ENCODE results near the gene HPCAL4. TPM values are rescaled to one million over a fixed set of nuclear protein-coding genes. Genes with fewer than 3 reads are reported as not detected.

The HPCAL4 gene
- total and polyA plus RNA-seq, 2 donors (not counting 1 experiment from before 2014, with no cell fraction given), result not detected

DNA sequence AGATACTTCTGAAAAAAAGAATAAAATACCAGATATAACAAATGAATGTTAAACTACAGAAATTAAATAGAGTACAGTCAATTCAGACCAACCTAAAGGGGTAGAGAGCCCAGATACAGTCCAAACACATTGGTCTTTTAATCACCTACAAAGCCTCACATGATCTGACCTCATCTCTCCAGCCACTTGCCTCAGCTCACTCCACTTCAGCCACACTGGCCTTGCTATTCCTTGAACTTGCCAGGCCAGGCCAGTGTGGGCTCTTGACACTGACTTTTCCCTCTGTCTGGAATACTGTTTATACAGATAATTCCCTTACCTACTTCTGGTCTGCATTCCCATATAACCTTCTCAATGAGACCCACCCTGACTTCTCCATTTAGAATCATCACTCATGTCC, 30.4 kb upstream of the HPCAL4 start:
- H4K20me1 ChIP-seq (ENCODE audit: control insufficient read depth, extremely low read depth, insufficient read depth, low read length), result no peaks in the 10 kb centered on the region
- H3K9ac ChIP-seq (ENCODE audit: insufficient read depth, low read length), result no peak overlapping the region
- H3K27ac ChIP-seq (ENCODE audit: insufficient read depth, low read length), result no peak overlapping the region
- TF ChIP-seq, protein P1, sequence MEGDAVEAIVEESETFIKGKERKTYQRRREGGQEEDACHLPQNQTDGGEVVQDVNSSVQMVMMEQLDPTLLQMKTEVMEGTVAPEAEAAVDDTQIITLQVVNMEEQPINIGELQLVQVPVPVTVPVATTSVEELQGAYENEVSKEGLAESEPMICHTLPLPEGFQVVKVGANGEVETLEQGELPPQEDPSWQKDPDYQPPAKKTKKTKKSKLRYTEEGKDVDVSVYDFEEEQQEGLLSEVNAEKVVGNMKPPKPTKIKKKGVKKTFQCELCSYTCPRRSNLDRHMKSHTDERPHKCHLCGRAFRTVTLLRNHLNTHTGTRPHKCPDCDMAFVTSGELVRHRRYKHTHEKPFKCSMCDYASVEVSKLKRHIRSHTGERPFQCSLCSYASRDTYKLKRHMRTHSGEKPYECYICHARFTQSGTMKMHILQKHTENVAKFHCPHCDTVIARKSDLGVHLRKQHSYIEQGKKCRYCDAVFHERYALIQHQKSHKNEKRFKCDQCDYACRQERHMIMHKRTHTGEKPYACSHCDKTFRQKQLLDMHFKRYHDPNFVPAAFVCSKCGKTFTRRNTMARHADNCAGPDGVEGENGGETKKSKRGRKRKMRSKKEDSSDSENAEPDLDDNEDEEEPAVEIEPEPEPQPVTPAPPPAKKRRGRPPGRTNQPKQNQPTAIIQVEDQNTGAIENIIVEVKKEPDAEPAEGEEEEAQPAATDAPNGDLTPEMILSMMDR (conservative IDR thresholded peaks at IDR 0.05 in 1 of 2, IDR thresholded peaks at IDR 0.05 in 1 of 2; ENCODE audit: low read depth in 1 of 2, low read length in 2 of 2), result no peak
- no peak for TF ChIP-seq EZH2 (IDR thresholded peaks at IDR 0.05; ENCODE audit: low read length, missing control alignments)
- H3K4me2 ChIP-seq (ENCODE audit: extremely low read depth, insufficient read depth, low read length), result no peak overlapping the region
- H3K27me3 ChIP-seq (ENCODE audit: control insufficient read depth, insufficient read depth, low read length), result peaks cover 20% of the 10 kb centered on the region
- H3K36me3 ChIP-seq (ENCODE audit: control insufficient read depth, insufficient read depth, low read length), result no peaks in the 10 kb centered on the region
- H3K9me3 ChIP-seq (ENCODE audit: control insufficient read depth, insufficient read depth, low read depth, low read length), result no peaks in the 10 kb centered on the region
- no peak overlapping the region for H2AFZ ChIP-seq (ENCODE audit: low read length)
- no peak overlapping the region for H3K4me3 ChIP-seq (replicated peaks in 1 of 4; ENCODE audit: control extremely low read depth in 1 of 4, insufficient read depth in 1 of 4, low read depth in 3 of 4, low read length in 4 of 4)
- H3K4me1 ChIP-seq (ENCODE audit: control insufficient read depth, extremely low read depth, insufficient read depth, low read length), result no peaks in the 10 kb centered on the region
- no peaks in the 10 kb centered on the region for H3K79me2 ChIP-seq (ENCODE audit: control insufficient read depth, insufficient read depth, low read length)
- no peak for DNase-seq (ENCODE audit: low read depth in 2 of 2)

DNA sequence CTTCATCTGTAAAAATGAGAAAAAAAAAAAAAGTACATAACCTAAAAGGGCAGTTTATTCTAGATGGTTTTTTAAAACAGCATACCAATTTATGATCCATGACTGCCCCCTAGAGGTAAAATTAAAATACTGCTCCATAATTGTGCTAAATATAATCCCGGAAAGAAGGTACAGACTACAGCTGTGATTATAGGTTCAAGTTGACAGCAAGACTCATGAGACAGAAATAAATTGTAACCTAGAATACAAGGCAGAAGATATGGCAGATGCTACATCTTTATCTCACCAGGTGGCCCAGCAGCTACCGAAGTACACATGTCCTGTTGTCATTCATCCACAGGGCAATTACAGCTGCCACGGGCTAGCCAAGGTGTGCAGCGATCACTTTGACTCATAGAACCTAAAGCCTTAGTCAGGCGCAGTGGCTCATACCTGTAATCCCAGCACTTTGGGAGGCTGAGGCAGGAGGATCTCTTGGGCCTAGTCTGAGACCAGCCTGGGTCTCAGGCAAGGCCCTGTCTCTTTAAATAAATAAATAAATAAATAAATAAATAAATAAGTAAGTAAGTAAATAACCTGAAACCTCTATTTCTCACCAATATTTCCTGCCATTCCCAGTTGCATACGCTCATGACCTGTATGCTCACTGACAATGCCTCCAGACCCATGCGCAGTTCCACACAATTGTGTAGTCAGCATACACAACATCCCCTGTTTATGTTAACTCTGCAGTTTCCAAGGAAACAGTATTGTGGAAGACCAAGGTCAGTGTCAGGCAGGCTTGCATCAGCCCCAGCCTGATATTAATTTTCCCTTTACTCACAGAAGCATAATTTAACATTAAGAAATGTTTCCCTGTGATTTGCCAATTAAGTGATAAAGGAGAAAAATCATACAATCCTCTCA, 29.1 kb upstream of the HPCAL4 start:
- Histone ChIP-seq H3K4me3 (replicated peaks in 1 of 4; ENCODE audit: control extremely low read depth in 1 of 4, insufficient read depth in 1 of 4, low read depth in 3 of 4, low read length in 4 of 4) (no peak overlapping the region), H3K4me1 (ENCODE audit: control insufficient read depth, extremely low read depth, insufficient read depth, low read length) (no peaks in the 10 kb centered on the region), H3K36me3 (ENCODE audit: control insufficient read depth, insufficient read depth, low read length) (no peaks in the 10 kb centered on the region), H3K27me3 (ENCODE audit: control insufficient read depth, insufficient read depth, low read length) (peaks cover 20% of the 10 kb centered on the region), H3K27ac (ENCODE audit: insufficient read depth, low read length) (no peak overlapping the region), H4K20me1 (ENCODE audit: control insufficient read depth, extremely low read depth, insufficient read depth, low read length) (no peaks in the 10 kb centered on the region), H3K9me3 (ENCODE audit: control insufficient read depth, insufficient read depth, low read depth, low read length) (no peaks in the 10 kb centered on the region), H2AFZ (ENCODE audit: low read length) (no peak overlapping the region), H3K79me2 (ENCODE audit: control insufficient read depth, insufficient read depth, low read length) (no peaks in the 10 kb centered on the region), H3K9ac (ENCODE audit: insufficient read depth, low read length) (no peak overlapping the region), H3K4me2 (ENCODE audit: extremely low read depth, insufficient read depth, low read length) (no peak overlapping the region)
- DNase-seq (ENCODE audit: low read depth in 2 of 2), result peak; percentile 32 to 77
- no peak for TF ChIP-seq EZH2 (IDR thresholded peaks at IDR 0.05; ENCODE audit: low read length, missing control alignments)
- TF ChIP-seq, protein P1 (conservative IDR thresholded peaks at IDR 0.05 in 1 of 2, IDR thresholded peaks at IDR 0.05 in 1 of 2; ENCODE audit: low read depth in 1 of 2, low read length in 2 of 2), result peak in 1 of 2 donors; percentile 45

DNA sequence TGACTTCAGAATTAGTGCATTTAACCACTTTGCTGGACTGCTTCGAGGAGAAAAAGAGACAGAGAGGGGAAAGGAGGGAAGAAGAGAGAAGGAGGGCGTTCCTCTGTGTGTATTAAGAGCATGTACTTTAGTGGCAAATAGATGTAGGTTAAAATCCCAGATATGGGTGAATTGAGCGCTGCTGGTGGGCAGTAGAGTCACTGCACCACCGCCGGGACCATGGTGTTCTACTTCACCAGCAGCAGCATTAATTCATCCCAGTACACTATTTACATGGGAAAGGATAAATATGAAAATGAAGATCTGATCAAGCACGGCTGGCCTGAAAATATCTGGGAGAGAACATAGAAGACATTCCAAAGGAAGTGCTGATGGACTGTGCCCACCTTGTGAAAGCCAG, 26.6 kb upstream of the HPCAL4 start:
- no peak for TF ChIP-seq EZH2 (IDR thresholded peaks at IDR 0.05; ENCODE audit: low read length, missing control alignments)
- TF ChIP-seq, protein P1 (conservative IDR thresholded peaks at IDR 0.05 in 1 of 2, IDR thresholded peaks at IDR 0.05 in 1 of 2; ENCODE audit: low read depth in 1 of 2, low read length in 2 of 2), result no peak

More for the DNA sequence above, 26.6 kb upstream of the HPCAL4 start:
- no peaks in the 10 kb centered on the region for H3K4me1 ChIP-seq (ENCODE audit: control insufficient read depth, extremely low read depth, insufficient read depth, low read length)
- no peak overlapping the region for H3K9ac ChIP-seq (ENCODE audit: insufficient read depth, low read length)
- no peak overlapping the region for H3K4me3 ChIP-seq (replicated peaks in 1 of 4; ENCODE audit: control extremely low read depth in 1 of 4, insufficient read depth in 1 of 4, low read depth in 3 of 4, low read length in 4 of 4)
- H3K27ac ChIP-seq (ENCODE audit: insufficient read depth, low read length), result no peak overlapping the region
- H4K20me1 ChIP-seq (ENCODE audit: control insufficient read depth, extremely low read depth, insufficient read depth, low read length), result no peaks in the 10 kb centered on the region
- no peak overlapping the region for H2AFZ ChIP-seq (ENCODE audit: low read length)
- no peaks in the 10 kb centered on the region for H3K79me2 ChIP-seq (ENCODE audit: control insufficient read depth, insufficient read depth, low read length)
- H3K27me3 ChIP-seq (ENCODE audit: control insufficient read depth, insufficient read depth, low read length), result peaks cover 32% of the 10 kb centered on the region
- no peak overlapping the region for H3K4me2 ChIP-seq (ENCODE audit: extremely low read depth, insufficient read depth, low read length)
- no peaks in the 10 kb centered on the region for H3K36me3 ChIP-seq (ENCODE audit: control insufficient read depth, insufficient read depth, low read length)
- H3K9me3 ChIP-seq (ENCODE audit: control insufficient read depth, insufficient read depth, low read depth, low read length), result no peaks in the 10 kb centered on the region
- DNase-seq (ENCODE audit: low read depth in 2 of 2), result no peak
